Gastroesophageal sphincter (tissue), 3 donors: ENCODE data around the gene NCOA5.
"Not testable (repeated sequence)": the region's sequence is repeated elsewhere in the genome, so short reads cannot be mapped to it uniquely, and the experiment has no call there.

Experiments used
- CTCF ChIP-seq, 4 experiments: fragments of 200-600 bp in 2 of 4; fragments of 450-650 bp in 2 of 4; sonication (generic) in 1 of 4; IDR thresholded peaks; one replicate each; pipeline ENCODE4 v1.5.1; 2017 to 2019; ENCODE audit warnings: antibody characterized with exemption in 4 of 4, mild to moderate bottlenecking in 2 of 4, moderate library complexity in 2 of 4
- EP300 ChIP-seq: sonication (generic); formaldehyde crosslinking; IDR thresholded peaks from one replicate; pipeline ENCODE4 v1.6.1; 2017; ENCODE audit warnings: antibody characterized with exemption, mild to moderate bottlenecking

- not testable (repeated sequence) for TF ChIP-seq CTCF (IDR thresholded peaks at IDR 0.05); EP300
Observed at GRCh38 chr20:46091622-46092535, 2.1 kb upstream of the NCOA5 start.
